ENCODE measurements around the gene JUN.
A peak's percentile ranks its signal among the peaks of the same experiment; 100 is the strongest.
"Not testable (repeated sequence)": the region's sequence is repeated elsewhere in the genome, so short reads cannot be mapped to it uniquely, and the experiment has no call there.

Gene JUN

GRCh38 chr1:58805716-58806571 is 22.1 kb upstream of the JUN start:
- DNase-seq, result no peak

- DNase-seq, result no peak
These were observed 21.2 kb upstream of the JUN start for GRCh38 chr1:58804853-58805565.

- no peak for DNase-seq
These were observed 20.0 kb upstream of the JUN start for GRCh38 chr1:58803858-58804257.

- no peak for DNase-seq
These were observed 19.0 kb upstream of the JUN start for GRCh38 chr1:58802640-58803399.

- not testable (repeated sequence) for DNase-seq
These were observed 17.4 kb upstream of the JUN start for GRCh38 chr1:58801286-58801685.

- DNase-seq, result no peak
These were observed 15.8 kb upstream of the JUN start for GRCh38 chr1:58799650-58800049.

GRCh38 chr1:58798910-58799442 is 15.1 kb upstream of the JUN start:
- DNase-seq, result no peak

- no peak for DNase-seq
These were observed 12.6 kb upstream of the JUN start for GRCh38 chr1:58796416-58796815.

- no peak for DNase-seq
These were observed 10.7 kb upstream of the JUN start for GRCh38 chr1:58794585-58794984.

- no peak for DNase-seq
These were observed 9.0 kb upstream of the JUN start for GRCh38 chr1:58792846-58793245.

GRCh38 chr1:58791106-58791505 is 7.3 kb upstream of the JUN start:
- no peak for DNase-seq

GRCh38 chr1:58789996-58790660 is 6.3 kb upstream of the JUN start:
- DNase-seq, result no peak

GRCh38 chr1:58789322-58789856 is 5.5 kb upstream of the JUN start:
- no peak for DNase-seq

- DNase-seq, result no peak
These were observed 4.4 kb upstream of the JUN start for GRCh38 chr1:58788259-58788658.

- DNase-seq, result no peak
These were observed 3.0 kb upstream of the JUN start for GRCh38 chr1:58786927-58787245.

GRCh38 chr1:58786184-58786926 is 2.5 kb upstream of the JUN start:
- no peak for DNase-seq

GRCh38 chr1:58785442-58786058 is 1.7 kb upstream of the JUN start:
- DNase-seq, result peak; percentile 4 to 17

- DNase-seq, result peak; percentile 69 to 82
These were observed 1.1 kb upstream of the JUN start for GRCh38 chr1:58784758-58785441.

- peak; percentile 20 to 43 for DNase-seq
These were observed 506 bp downstream of the JUN start for GRCh38 chr1:58783090-58783992.
